HAP-1 (cell line): ENCODE results near the gene VGLL2.

Experiments used
- DNase-seq, 2 experiments: peaks; one replicate each; pipeline ENCODE4 v3.0.0-alpha.2; 2016 to 2020; ENCODE audit warnings: low spot score in 2 of 2
- H3K27me3 ChIP-seq: fragments of 250-450 bp; sonication (Bioruptor Pico); 2 replicates; pipeline ENCODE4 v1.5.1; 2020; ENCODE audit warnings: low read depth, mild to moderate bottlenecking, moderate library complexity
- H3K36me3 ChIP-seq: fragments of 250-450 bp; sonication (Bioruptor Pico); replicated peaks from 2 replicates; pipeline ENCODE4 v1.5.1; 2020; ENCODE audit warnings: mild to moderate bottlenecking
- H3K4me1 ChIP-seq: fragments of 250-450 bp; sonication (Bioruptor Pico); 2 replicates; pipeline ENCODE4 v1.5.1; 2020; ENCODE audit warnings: mild to moderate bottlenecking
- H3K4me3 ChIP-seq: fragments of 250-450 bp; sonication (Bioruptor Pico); 2 replicates; pipeline ENCODE4 v1.5.1; 2020; ENCODE audit warnings: mild to moderate bottlenecking, moderate library complexity
- H3K9me3 ChIP-seq: fragments of 250-450 bp; sonication (Bioruptor Pico); 2 replicates; pipeline ENCODE4 v1.5.1; 2020; ENCODE audit warnings: mild to moderate bottlenecking, moderate library complexity
- in situ Hi-C: fragments of 300-500 bp; cut with MboI; formaldehyde crosslinking; loops from 3 replicates; pipeline ENCODE4 v1.14.3; 2020; ENCODE audit warnings: low sequenced_read_pairs, inconsistent platforms, mixed read lengths

VGLL2 gene

DNA sequence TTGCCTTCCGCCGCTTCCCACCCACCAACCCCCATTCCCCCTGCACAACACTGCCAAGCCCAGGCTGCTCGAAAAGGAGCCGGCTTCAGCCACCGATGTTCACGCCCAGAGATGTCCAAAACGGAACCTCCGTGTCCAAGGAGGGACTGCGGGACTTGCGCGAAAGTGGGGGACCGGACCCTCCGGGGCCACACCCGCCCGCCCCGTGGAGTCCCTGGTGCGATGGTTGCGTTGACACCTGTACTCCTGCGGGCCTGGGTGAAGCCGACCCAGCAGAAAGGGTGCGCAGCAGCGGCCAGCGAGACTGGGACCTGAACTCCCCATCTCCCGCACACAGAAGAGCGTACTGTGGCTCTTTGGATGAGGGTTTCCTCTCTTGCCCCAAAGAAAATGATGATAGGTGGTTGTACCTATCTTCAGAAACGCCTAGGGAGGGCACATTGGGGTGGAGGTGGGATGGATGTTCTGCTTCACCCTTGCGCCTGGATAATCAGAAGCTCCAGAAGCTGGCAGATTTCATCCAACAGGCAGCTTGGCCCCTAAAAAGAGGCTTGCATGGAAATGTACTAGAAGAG is 1.9 kb upstream of the VGLL2 start:
- H3K27me3 ChIP-seq, result peaks cover 77% of the 10 kb centered on the region
- DNase-seq, result no peak
- in situ Hi-C loops, result no loop called here
- no peak overlapping the region for H3K4me3 ChIP-seq
- H3K9me3 ChIP-seq, result no peaks in the 10 kb centered on the region
- no peaks in the 10 kb centered on the region for H3K36me3 ChIP-seq
- no peaks in the 10 kb centered on the region for H3K4me1 ChIP-seq

DNA sequence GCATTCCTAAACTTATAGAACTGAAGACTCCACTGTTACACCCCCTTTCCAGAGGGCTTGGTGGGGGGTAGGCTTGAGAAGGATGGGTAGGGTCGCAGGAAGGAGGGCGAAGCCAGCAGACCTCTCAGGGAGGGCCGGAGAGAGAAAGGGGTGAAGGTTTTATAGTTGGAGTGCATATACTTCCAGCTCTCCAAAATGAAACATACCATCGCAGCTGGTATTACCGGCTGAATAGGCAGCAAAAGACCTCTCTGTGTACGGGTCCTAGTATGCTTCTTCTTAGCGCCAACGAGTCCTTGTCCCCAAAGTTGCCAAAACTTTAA is 1.0 kb upstream of the VGLL2 start:
- Histone ChIP-seq H3K36me3 (no peaks in the 10 kb centered on the region), H3K4me3 (peak overlapping the region; percentile 15; the same call in 1 of the 2 replicates), H3K4me1 (no peaks in the 10 kb centered on the region), H3K9me3 (no peaks in the 10 kb centered on the region), H3K27me3 (peaks cover 85% of the 10 kb centered on the region)
- DNase-seq, result no peak
- in situ Hi-C loops, result no loop called here

DNA sequence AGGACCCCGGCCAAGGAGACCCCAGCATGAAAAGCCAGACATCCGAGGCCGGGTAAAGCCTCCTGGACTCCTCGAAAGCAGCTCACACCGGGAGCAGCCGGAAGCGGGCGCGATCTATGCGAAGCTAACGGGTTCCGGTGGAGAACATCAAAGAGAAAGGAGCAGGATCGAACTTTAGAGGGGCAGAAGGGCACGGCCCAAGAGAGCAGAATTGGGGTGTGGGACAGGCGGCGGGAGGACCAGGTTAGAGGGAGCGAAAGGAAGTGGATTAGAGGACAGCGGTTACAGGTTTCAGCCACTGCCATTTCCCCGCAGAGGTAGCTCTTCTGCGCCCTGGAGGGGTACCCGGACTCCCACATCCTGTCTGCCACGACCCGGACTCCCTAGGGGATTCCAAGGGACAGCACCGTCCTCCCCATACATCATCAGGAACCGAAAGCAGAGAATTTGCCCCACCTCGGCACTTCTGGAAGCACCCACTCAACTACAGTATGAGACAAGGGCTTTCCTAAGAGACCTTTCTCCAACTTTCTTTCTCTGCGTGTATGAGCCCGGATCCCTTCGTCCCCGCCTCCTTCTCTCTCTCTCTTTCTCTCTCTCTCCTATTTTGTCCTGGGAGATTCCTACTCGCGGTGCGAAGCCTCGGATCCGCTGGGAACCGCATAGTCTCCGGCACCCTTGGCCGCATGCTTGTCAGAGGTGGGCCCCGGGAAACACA is 507 bp upstream of the VGLL2 start:
- Histone ChIP-seq H3K4me3 (peak overlapping the region; percentile 15), H3K36me3 (no peaks in the 10 kb centered on the region), H3K27me3 (peaks cover 89% of the 10 kb centered on the region), H3K9me3 (no peaks in the 10 kb centered on the region), H3K4me1 (no peaks in the 10 kb centered on the region)
- DNase-seq, result no peak
- in situ Hi-C loops, result no loop called here

DNA sequence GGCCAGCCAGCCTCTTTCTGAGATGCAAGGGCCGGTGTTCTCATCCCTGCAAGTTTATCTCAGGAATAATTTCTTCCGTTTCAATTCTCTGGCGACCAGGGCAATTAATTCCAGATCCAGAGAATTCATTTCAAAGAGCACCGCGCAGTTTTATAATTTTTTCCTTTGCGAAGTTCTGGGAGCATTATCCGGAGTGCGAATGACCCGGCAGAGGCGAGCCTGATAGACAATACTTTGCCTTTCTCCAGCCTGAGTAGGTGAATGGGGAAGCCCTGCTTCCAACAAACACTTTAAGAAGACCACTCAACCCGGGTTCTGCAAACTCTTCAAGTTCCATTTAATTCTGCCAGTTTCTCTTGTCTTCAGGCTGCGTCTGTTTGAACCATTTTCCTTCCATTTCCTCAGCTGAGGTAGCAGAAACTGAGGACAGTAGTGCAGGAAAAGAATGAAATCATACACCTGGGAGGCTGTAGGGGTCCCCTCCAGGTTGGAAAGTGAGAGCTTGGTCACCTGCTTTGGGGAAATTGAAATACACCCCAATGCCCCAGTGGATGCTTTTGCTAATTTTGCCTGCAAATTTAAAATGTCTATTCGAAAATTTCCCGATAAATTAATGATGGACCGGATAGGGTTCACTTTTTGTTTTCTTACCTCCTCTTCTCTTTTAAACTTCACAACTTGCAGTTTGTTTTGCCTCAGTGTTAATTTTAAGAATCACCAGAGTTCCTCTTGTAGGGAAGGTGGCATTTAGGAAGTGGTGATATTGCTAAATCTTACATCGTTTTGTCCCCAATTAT is 1.1 kb downstream of the VGLL2 start:
- H3K4me1 ChIP-seq, result no peaks in the 10 kb centered on the region
- H3K36me3 ChIP-seq, result no peaks in the 10 kb centered on the region
- no peak for DNase-seq
- H3K4me3 ChIP-seq, result no peak overlapping the region
- in situ Hi-C loops, result no loop called here
- H3K9me3 ChIP-seq, result no peaks in the 10 kb centered on the region
- peaks cover 93% of the 10 kb centered on the region for H3K27me3 ChIP-seq

DNA sequence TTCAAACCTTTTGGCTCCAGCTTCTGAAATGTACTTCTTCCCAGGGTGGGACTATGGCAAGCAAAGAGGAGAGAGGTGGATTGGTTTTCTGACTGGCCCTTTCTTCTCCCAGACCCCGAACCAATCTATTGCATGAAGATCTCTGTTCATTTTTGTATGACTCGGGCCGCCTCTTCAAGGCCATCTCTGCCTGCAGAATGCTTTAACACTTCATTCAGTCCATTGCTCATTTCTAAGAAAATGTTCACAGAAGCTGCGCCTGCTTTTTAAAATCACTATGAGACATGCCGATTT is 1.6 kb downstream of the VGLL2 start:
- Histone ChIP-seq H3K9me3 (no peaks in the 10 kb centered on the region), H3K36me3 (no peaks in the 10 kb centered on the region), H3K4me3 (no peak overlapping the region), H3K4me1 (no peaks in the 10 kb centered on the region), H3K27me3 (peaks cover 95% of the 10 kb centered on the region)
- in situ Hi-C loops, result no loop called here
- no peak for DNase-seq

DNA sequence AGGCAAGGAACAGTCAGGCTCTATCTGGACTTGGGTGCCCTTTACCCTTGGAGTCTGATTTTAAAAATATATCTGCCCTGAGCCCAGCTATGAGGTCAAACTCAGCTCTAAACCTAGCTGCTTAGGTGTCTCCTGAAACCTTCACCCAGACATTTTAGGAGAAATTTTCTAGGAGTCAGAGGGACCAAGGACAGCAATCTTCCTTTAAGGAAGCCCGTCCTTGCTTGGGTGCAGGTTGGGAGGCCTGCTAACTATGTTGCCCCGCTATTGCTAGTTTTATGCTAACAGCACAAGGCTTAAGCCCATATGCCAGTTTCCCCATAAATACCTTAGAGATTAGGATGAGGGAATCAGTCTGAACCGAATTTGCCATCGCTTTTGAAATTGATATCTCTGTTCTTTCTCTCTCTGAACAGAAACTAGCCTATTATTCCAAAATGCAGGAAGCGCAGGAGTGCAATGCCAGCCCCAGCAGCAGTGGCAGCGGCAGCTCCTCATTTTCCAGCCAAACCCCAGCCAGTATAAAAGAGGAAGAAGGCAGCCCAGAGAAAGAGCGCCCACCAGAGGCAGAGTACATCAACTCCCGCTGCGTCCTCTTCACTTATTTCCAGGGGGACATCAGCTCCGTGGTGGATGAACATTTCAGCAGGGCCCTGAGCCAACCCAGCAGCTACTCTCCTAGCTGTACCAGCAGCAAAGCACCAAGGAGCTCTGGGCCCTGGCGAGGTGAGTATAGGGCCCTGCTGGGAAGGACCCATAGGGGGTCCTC is 2.6 kb downstream of the VGLL2 start:
- H3K36me3 ChIP-seq, result no peaks in the 10 kb centered on the region
- H3K9me3 ChIP-seq, result no peaks in the 10 kb centered on the region
- no peak overlapping the region for H3K4me3 ChIP-seq
- peaks cover 96% of the 10 kb centered on the region for H3K27me3 ChIP-seq
- in situ Hi-C loops, result no loop called here
- peak in 1 of 2 experiments; percentile 23 for DNase-seq
- no peaks in the 10 kb centered on the region for H3K4me1 ChIP-seq

DNA sequence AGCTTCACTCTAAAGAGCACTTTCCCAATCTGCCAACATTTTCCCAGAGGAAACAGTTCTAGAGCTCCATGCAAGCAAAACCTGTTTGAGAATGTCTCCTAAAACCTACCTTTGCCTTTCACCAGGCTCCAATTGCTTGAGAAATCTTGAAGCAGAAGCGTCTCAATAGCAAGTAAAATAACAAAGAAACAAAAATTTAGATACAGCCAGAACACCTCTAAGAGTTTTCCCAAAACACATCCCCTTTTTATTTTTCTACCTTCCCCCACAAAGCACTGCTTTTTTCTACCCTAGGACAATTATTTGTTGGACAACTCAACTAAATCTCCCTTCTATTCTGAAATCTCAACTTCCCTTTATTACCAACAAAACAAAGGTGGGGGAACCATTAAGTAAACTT is 3.6 kb downstream of the VGLL2 start:
- H3K4me3 ChIP-seq, result no peak overlapping the region
- peaks cover 94% of the 10 kb centered on the region for H3K27me3 ChIP-seq
- in situ Hi-C loops, result no loop called here
- DNase-seq, result no peak
- no peaks in the 10 kb centered on the region for H3K4me1 ChIP-seq
- H3K36me3 ChIP-seq, result no peaks in the 10 kb centered on the region
- H3K9me3 ChIP-seq, result no peaks in the 10 kb centered on the region

DNA sequence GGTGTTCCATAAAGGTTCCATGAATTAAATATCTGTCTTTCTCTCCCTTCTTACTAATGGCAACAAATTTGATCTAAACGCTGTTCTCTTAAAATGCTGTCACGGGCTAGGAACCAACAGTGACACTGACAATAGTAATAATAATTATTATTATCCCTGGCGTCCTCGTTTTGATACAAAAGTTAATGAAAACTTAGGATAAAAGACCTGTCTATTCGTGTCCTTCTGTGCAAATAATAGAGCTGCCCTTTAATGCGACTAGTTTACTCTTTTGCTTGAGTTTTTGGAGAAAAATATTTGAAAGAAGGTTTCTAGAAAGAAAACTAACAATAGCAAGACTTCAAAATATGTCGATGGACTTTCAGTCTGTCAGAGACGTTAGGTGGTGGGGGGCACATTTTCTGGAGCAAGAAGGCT is 4.3 kb downstream of the VGLL2 start:
- Histone ChIP-seq H3K4me1 (no peaks in the 10 kb centered on the region), H3K36me3 (no peaks in the 10 kb centered on the region), H3K4me3 (no peak overlapping the region), H3K27me3 (peaks cover 94% of the 10 kb centered on the region), H3K9me3 (no peaks in the 10 kb centered on the region)
- in situ Hi-C loops, result no loop called here
- no peak for DNase-seq

DNA sequence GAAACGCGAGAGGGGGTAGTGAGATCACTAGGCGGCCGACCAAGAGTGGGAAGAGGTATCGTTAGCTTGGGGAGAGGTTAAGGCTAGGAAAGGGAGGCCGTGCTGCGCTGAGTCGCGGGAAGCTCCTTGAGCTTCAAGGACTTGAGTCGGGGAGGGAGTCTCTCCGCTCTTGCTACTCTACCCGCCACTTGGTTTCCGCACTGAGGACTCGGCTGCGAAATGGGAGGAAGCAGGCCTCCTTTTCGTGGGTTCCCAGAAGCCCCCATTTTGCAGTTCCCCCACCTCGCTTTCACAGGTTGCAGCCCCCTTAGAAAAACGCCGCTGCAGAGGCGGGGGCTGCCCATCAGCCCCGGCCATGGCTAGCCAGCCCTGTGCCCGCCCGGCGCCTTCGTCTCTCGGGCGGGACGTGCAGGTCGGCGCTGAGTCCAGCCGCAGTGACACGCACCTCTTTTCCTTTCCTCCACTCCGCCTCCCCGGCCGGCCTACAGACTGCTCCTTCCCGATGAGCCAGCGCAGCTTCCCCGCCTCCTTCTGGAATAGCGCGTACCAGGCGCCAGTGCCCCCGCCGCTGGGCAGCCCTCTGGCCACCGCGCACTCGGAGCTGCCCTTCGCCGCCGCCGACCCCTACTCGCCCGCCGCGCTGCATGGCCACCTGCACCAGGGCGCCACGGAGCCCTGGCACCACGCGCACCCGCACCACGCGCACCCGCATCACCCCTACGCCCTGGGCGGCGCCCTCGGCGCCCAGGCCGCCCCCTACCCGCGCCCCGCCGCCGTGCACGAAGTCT is 4.9 kb downstream of the VGLL2 start:
- H3K4me1 ChIP-seq, result no peaks in the 10 kb centered on the region
- in situ Hi-C loops, result no loop called here
- DNase-seq, result no peak
- H3K9me3 ChIP-seq, result no peaks in the 10 kb centered on the region
- no peaks in the 10 kb centered on the region for H3K36me3 ChIP-seq
- no peak overlapping the region for H3K4me3 ChIP-seq
- peaks cover 95% of the 10 kb centered on the region for H3K27me3 ChIP-seq

DNA sequence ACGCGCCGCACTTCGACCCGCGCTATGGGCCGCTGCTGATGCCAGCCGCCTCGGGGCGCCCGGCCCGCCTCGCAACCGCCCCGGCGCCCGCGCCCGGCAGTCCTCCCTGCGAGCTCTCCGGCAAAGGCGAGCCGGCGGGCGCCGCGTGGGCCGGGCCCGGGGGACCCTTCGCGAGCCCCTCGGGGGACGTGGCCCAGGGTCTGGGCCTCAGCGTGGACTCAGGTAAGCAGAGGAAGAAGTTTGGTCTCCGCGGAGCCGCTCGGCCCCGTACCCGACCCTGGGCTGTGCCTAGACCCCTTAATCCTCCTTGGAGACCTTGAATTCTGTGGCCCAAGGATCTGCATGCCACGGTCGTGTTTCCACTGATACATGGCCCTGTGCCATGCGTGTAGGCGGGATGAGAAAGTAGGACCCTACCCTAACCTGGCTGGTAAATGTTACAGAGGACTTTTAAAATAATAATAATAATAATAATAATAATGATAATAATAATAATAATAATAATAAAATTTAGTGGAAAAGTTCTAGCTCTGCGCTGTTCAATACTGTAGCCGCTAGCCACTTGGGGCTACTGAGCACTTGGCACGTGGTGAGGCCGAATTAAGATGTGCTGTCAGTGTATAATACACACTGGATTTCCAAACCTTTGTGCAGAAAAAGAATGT is 5.6 kb downstream of the VGLL2 start:
- no peak for DNase-seq
- Histone ChIP-seq H3K4me3 (no peak overlapping the region), H3K4me1 (no peaks in the 10 kb centered on the region), H3K9me3 (no peaks in the 10 kb centered on the region), H3K27me3 (peaks cover 89% of the 10 kb centered on the region), H3K36me3 (no peaks in the 10 kb centered on the region)
- in situ Hi-C loops, result no loop called here

DNA sequence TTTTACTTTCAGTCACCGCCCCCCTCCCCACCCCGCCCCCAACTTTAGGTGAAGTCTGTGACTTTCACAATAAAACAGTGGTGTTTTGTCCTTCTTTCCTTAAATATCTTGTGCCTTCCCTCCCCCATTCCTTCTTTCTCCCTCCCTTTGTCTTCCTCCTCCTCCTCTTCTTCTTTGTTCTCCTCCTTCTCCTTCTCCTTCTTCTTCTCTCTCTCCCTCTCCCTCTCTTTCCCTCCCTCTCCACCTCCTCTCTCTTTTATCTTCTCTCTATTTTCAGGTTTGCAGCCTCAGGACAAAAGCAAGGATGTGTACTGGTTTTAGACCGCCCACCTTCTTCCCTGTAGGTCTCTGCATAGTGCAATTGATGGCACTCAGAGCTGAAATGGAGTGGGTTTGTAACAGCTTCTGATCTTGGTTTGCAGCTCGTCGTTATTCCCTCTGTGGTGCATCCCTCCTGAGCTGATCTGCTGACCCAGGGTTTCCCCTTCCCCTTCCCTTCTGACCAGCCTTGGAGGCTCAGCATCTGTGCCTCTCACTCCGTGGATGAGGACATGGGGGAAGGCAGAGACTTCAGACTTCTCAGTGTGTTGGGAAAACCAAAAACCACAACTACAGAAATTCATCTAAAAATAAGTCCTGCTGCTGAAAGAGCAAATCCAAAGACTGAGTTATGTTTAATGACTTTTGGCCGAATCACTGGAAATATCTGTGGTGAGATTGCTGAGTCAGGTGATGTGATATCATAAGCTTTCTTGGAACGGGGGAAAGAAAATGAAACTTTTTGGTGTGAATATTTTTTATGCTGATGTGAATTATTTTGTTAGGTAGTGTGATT is 6.9 kb downstream of the VGLL2 start:
- Histone ChIP-seq H3K36me3 (no peaks in the 10 kb centered on the region), H3K27me3 (peaks cover 76% of the 10 kb centered on the region), H3K4me3 (no peak overlapping the region)

DNA sequence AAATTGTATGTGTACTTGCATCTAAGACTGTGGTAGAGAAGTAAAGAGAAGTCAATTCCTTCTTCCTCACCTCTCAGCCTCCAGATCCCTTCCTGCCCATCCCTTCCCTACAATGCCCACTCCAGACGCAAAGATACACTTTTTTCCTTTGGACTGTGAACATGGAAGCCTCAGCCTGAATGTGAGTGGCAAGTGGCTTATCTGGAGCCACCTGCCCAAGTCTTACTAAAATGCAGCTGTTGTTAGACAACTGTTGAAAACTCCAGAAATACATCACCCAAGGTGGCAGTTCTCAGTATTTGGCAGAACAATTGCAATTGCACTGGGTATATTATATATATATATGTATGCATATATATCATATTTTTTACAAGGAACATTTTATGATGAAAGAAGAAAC is 7.5 kb downstream of the VGLL2 start:
- Histone ChIP-seq H3K36me3 (no peaks in the 10 kb centered on the region), H3K4me1 (no peaks in the 10 kb centered on the region), H3K27me3 (peaks cover 75% of the 10 kb centered on the region), H3K9me3 (no peaks in the 10 kb centered on the region), H3K4me3 (no peak overlapping the region)
- in situ Hi-C loops, result no loop called here
- DNase-seq, result no peak

More for the DNA sequence above, 6.9 kb downstream of the VGLL2 start:
- no peaks in the 10 kb centered on the region for H3K9me3 ChIP-seq
- in situ Hi-C loops, result no loop called here
- H3K4me1 ChIP-seq, result no peaks in the 10 kb centered on the region
- no peak for DNase-seq
